PC-9 (cell line): ENCODE data around the gene TXNDC5. TPM values are rescaled to one million over a fixed set of nuclear protein-coding genes. Genes with fewer than 3 reads are reported as not detected.

ENCODE experiments used
- BruUV-seq: library from RNA; stranded (reverse); fragments of 400-500 nt; replicated peaks from 2 replicates; lab custom pipeline; 2021; lab: Mats Ljungman, UMichigan
- CTCF ChIA-PET: fragments of 300-600 bp; sonication (Branson Sonifier 250); formaldehyde crosslinking; loops from one replicate; lab custom pipeline; 2022; ENCODE audit warnings: antibody characterized with exemption; lab: Charles Lee
- POLR2A ChIA-PET: fragments of 300-600 bp; sonication (Branson Sonifier 250); formaldehyde crosslinking; loops from one replicate; lab custom pipeline; 2022; ENCODE audit warnings: antibody characterized with exemption; ENCODE audit not compliant: unreplicated experiment; lab: Charles Lee
- DNase-seq, 2 experiments: peaks; one replicate each; pipeline versions ENCODE4 v3.0.0 to v3.0.0-alpha.2; 2015 to 2022; ENCODE audit warnings: mixed read lengths in 1 of 2
- H2AFZ ChIP-seq: fragments of 200-600 bp; sonication (generic); 2 replicates; pipeline ENCODE4 v1.8.1; 2017; ENCODE audit warnings: antibody characterized with exemption
- H3F3A ChIP-seq: fragments of 200-600 bp; sonication (generic); 2 replicates; pipeline ENCODE4 v1.8.1; 2017; ENCODE audit warnings: antibody characterized with exemption, mild to moderate bottlenecking, low read depth; ENCODE audit not compliant: insufficient read depth
- H3K27ac ChIP-seq: fragments of 200-600 bp; sonication (generic); 2 replicates; pipeline ENCODE4 v1.6.1; 2016; ENCODE audit warnings: mixed run types
- H3K27me3 ChIP-seq: fragments of 200-600 bp; sonication (generic); 2 replicates; pipeline ENCODE4 v1.6.1; 2016; ENCODE audit warnings: low read depth, mixed run types; ENCODE audit not compliant: insufficient read depth
- H3K36me3 ChIP-seq: fragments of 200-600 bp; sonication (generic); 2 replicates; pipeline ENCODE4 v1.6.1; 2016; ENCODE audit warnings: low read depth, mixed run types
- H3K4me1 ChIP-seq: fragments of 200-600 bp; sonication (generic); replicated peaks from 2 replicates; pipeline ENCODE4 v1.6.1; 2016; ENCODE audit warnings: mixed run types; ENCODE audit not compliant: insufficient read depth
- H3K4me2 ChIP-seq: fragments of 200-600 bp; sonication (generic); 2 replicates; pipeline ENCODE4 v1.6.1; 2017; ENCODE audit warnings: mixed run types
- H3K4me3 ChIP-seq: fragments of 200-600 bp; sonication (generic); 2 replicates; pipeline ENCODE4 v1.6.1; 2016; ENCODE audit warnings: mixed run types
- H3K79me2 ChIP-seq: fragments of 200-600 bp; sonication (generic); 2 replicates; pipeline ENCODE4 v1.6.1; 2017; ENCODE audit warnings: low read depth, mixed run types
- H3K9me2 ChIP-seq: fragments of 200-600 bp; sonication (generic); 2 replicates; pipeline ENCODE4 v1.8.1; 2017; ENCODE audit warnings: mild to moderate bottlenecking; ENCODE audit not compliant: insufficient read depth
- H3K9me3 ChIP-seq: fragments of 200-600 bp; sonication (generic); 2 replicates; pipeline ENCODE4 v1.8.1; 2016; ENCODE audit warnings: low read depth; ENCODE audit not compliant: insufficient read depth
- H4K20me1 ChIP-seq: fragments of 200-600 bp; sonication (generic); 2 replicates; pipeline ENCODE4 v1.8.1; 2017; ENCODE audit not compliant: insufficient read depth
- EZH2 ChIP-seq: fragments of 200-600 bp; sonication (generic); IDR thresholded peaks from 2 replicates; pipeline ENCODE4 v1.8.0; 2017; ENCODE audit warnings: antibody characterized with exemption, low read depth
- intact Hi-C: fragments of 100-400 bp; cut with micrococcal nuclease; formaldehyde crosslinking; loops from one replicate; pipeline ENCODE4 v1.10.0; 2022; ENCODE audit not compliant: unreplicated experiment
- total RNA-seq: library from RNA; stranded (reverse); gene quantifications from 2 replicates; pipeline ENCODE4 v1.2.3, GENCODE V29; 2021
- TF ChIP-seq, protein P1 (sequence below): fragments of 200-600 bp; sonication (generic); conservative IDR thresholded peaks from 2 replicates; pipeline ENCODE4 v1.6.1; 2017; ENCODE audit warnings: mixed run types, antibody characterized with exemption, mild to moderate bottlenecking, moderate library complexity

Gene TXNDC5
- total RNA-seq, 1 experiment from 2014 or later, result 74.8 TPM

DNA sequence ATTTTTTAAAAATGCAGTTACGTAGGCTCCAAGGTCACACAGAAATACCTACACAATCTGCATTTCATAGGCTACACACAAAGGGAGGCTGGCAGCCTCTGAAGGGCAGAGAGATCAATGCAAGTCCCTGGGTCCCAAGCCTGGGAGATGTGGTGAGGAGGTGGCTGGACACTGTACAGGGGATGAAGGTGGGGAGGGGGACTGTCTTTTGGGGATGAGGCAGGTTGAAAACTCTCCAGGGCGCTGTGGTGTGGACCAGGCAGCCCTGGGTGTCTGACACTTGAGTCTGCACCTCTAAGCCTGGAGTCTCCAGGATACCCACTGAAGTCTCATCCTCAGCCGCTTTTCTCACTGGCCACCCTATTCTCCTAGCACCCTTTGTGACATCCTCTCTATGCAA lies 24.5 kb downstream of the TXNDC5 start:
- Histone ChIP-seq H3K36me3 (peaks cover 9% of the 10 kb centered on the region), H3F3A (no peaks in the 10 kb centered on the region), H3K9me3 (no peaks in the 10 kb centered on the region), H3K27ac (no peak overlapping the region), H4K20me1 (no peaks in the 10 kb centered on the region), H3K4me2 (no peak overlapping the region), H3K4me1 (no peaks in the 10 kb centered on the region), H3K27me3 (no peaks in the 10 kb centered on the region), H2AFZ (no peak overlapping the region), H3K79me2 (no peaks in the 10 kb centered on the region), H3K9me2 (no peaks in the 10 kb centered on the region), H3K4me3 (no peak overlapping the region)
- POLR2A ChIA-PET, result no interaction called here
- no TSS peak for BruUV-seq
- CTCF ChIA-PET, result no interaction called here
- no peak for DNase-seq
- TF ChIP-seq, protein P1, sequence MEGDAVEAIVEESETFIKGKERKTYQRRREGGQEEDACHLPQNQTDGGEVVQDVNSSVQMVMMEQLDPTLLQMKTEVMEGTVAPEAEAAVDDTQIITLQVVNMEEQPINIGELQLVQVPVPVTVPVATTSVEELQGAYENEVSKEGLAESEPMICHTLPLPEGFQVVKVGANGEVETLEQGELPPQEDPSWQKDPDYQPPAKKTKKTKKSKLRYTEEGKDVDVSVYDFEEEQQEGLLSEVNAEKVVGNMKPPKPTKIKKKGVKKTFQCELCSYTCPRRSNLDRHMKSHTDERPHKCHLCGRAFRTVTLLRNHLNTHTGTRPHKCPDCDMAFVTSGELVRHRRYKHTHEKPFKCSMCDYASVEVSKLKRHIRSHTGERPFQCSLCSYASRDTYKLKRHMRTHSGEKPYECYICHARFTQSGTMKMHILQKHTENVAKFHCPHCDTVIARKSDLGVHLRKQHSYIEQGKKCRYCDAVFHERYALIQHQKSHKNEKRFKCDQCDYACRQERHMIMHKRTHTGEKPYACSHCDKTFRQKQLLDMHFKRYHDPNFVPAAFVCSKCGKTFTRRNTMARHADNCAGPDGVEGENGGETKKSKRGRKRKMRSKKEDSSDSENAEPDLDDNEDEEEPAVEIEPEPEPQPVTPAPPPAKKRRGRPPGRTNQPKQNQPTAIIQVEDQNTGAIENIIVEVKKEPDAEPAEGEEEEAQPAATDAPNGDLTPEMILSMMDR, result no peak
- TF ChIP-seq EZH2, result no peak
- intact Hi-C loops, result no loop called here

DNA sequence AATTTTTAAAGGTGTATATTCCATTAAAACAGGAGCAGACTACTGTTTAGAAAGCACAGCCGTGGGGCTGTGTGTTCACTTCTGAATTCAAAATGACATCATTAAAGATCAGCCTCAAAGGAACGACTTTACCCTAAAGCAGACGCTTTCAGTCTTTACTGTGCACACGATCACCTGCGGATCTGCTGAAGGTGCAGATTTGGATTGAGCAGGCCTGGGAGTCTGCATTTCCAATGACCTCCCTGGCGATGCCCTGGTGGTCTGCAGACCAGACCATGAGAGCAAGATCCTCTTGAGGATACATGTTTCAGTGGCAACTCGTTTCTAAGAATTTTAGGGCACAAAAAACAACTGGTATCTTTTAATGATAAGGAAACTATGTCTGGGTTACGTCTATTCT lies 27.2 kb downstream of the TXNDC5 start:
- no peak overlapping the region for H2AFZ ChIP-seq
- no peak for DNase-seq
- no peaks in the 10 kb centered on the region for H3K27me3 ChIP-seq
- BruUV-seq, result no TSS peak
- H3K79me2 ChIP-seq, result no peaks in the 10 kb centered on the region
- no peak overlapping the region for H3K27ac ChIP-seq
- ChIA-PET POLR2A (no interaction called here), CTCF (no interaction called here)
- H3F3A ChIP-seq, result no peaks in the 10 kb centered on the region
- no peak overlapping the region for H3K4me2 ChIP-seq
- intact Hi-C loops, result no loop called here
- H3K4me1 ChIP-seq, result no peaks in the 10 kb centered on the region
- TF ChIP-seq, protein P1, result no peak
- TF ChIP-seq EZH2, result no peak
- no peaks in the 10 kb centered on the region for H3K9me3 ChIP-seq
- no peaks in the 10 kb centered on the region for H4K20me1 ChIP-seq
- no peaks in the 10 kb centered on the region for H3K36me3 ChIP-seq
- H3K4me3 ChIP-seq, result no peak overlapping the region
- no peaks in the 10 kb centered on the region for H3K9me2 ChIP-seq

DNA sequence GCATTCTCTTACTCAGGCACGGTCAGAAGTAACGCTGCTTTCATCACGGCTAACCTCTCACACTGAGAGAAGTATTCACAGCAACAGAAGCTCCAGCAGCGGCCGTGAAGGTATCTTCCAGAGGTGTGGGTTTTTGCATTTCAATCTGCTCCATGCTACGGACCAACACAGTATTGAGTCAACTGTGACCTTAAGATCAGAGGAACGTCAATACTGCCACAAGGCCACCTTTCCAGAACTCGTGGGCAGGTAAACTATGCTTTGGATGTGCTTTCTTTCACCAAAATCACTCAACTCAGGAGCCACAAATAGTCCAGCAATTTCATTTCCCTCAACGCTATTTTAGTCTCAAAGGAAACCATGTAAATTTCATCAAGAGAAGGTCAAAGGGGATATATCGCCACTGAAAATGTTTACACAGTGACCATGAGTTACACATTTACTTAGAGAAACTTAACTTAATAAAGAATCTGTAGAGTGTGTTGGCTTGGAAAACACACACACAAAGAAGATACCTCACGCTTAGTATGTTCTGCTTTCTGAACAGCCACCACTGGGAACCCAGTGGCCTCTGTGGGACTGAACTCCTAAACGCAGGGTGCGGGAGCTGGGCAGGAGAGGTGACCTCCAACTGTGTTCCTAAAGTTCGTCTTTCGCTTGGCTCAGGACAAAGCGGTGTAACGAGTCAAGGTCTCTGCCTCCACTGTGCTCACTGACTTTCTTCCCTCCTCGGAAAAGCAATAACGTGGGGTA lies 27.9 kb downstream of the TXNDC5 start:
- intact Hi-C loops, result no loop called here
- no peaks in the 10 kb centered on the region for H3K9me2 ChIP-seq
- no peaks in the 10 kb centered on the region for H3K27me3 ChIP-seq
- no peak overlapping the region for H3K4me3 ChIP-seq
- no peaks in the 10 kb centered on the region for H3K4me1 ChIP-seq
- H3K36me3 ChIP-seq, result no peaks in the 10 kb centered on the region
- H3K9me3 ChIP-seq, result no peaks in the 10 kb centered on the region
- no peak overlapping the region for H2AFZ ChIP-seq
- no peaks in the 10 kb centered on the region for H3F3A ChIP-seq
- no peaks in the 10 kb centered on the region for H4K20me1 ChIP-seq
- no peak overlapping the region for H3K4me2 ChIP-seq
- H3K27ac ChIP-seq, result no peak overlapping the region
- no peaks in the 10 kb centered on the region for H3K79me2 ChIP-seq
- no peak for TF ChIP-seq EZH2
- TF ChIP-seq, protein P1, result no peak
- DNase-seq, result no peak
- TSS peak; percentile 14 for BruUV-seq
- ChIA-PET CTCF (no interaction called here), POLR2A (no interaction called here)
